NCI-H1092 treated with DMSO at 0.1 percent for 48 hours (cell line): ENCODE results near the gene CAMTA1.
"Not testable (repeated sequence)": the region's sequence is repeated elsewhere in the genome, so short reads cannot be mapped to it uniquely, and the experiment has no call there.

ENCODE experiments used
- DNase-seq: peaks from one replicate; lab custom pipeline; 2025; lab: John Stamatoyannopoulos, UW

CAMTA1 gene

DNA sequence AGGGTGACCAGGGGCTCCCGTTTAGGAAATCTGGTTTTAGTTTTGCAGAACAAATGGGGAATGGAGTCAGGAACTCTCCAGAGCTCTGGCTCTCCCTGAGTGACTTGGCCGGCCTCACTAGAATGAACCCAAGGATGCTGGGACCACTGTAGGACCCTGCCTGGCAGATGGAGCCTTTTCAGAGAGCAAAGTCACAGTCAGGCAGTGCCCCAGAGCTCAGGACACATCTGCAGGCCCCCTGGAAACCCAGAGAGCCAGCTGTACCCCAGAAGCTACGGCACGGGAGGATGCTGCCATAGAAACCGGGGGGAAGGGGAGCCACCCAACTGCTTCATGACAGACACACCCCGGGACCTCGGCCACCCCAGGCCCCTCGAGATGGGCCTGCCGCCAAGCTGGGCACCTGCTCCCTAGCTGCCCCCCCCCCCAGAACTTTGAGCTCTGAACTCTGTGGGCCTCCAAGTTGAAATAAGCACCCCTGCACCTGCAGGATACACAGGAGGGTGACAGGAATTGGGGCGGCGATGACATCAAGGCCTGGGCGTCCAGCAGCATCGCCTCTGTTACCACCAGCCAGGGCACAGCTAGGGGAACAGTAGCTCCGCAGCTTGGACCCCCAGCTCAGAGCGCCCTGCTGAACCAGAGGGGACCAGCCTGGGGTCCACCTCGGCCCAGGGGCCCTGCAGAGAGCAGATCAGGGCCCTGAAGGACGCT is 894.1 kb downstream of the CAMTA1 start:
- no peak for DNase-seq

DNA sequence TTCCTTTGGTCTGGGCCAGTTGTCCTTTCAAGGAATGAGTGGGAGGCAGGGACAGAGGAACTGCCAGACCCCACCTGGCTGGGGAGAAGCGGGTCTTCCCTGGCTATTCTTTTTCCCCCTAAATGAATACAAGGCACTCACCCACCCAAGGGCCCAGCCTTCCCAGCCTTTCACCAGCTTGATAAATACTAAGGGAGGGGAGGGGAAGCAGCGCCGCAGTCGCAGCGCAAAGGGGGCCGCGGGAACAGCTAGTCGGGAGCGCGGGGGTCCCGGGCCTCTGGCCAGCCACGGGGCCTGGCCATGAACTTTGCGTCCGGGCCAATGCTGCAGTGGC is 894.6 kb downstream of the CAMTA1 start:
- DNase-seq = no peak

DNA sequence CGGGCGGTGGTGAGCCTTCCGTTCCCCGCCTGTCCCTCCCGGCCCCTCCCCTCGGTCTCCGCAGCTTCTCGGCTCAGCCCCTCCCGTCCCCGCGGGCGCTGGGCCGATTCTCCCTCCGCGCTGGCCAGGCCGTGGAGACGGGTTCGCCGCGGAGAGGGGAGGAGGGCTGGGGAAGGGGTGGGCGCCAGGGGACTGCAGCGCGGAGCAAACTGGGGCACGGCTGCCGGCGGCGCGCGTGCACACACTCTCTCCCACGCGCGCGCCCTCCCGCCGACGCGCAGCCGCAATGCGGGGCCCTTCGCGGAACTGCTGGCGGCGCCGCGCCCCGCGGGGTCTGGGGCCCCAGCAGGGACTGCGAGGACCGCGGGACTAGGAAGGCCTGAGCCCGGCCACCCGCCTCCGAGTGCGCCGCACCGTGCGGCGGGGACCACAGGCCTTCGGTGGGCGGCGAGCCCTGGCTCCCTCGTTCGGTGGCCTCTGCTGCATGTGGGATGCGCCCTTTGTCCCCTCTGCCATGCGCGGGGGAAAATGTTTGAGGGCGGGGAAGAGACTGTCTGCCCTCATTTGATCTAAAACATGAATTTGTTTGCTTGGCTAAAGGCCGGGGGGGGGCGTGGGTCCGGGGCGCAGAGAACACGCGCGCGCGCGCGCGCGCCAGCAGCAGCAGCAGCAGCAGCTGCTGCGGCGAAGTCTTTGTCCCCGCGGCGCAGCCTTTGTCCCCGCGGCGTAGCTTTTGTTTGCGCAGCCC is 895.1 kb downstream of the CAMTA1 start:
- peak; percentile 79 for DNase-seq

DNA sequence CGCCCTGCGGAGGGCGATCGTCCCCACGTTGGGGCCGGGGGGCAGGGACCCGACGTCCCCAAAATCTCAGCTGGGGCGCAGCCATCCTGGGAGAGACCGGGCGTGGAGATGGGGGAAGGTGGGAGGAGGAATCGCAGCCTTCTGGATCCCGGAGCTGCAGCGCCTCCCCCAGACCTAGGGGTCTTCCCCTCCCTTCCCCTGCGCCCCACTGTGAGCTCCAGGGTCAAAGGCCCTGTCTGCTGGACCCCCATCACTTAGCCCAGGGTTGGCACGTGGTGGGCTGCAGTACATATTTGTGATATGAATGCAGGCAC is 895.7 kb downstream of the CAMTA1 start:
- DNase-seq = no peak

DNA sequence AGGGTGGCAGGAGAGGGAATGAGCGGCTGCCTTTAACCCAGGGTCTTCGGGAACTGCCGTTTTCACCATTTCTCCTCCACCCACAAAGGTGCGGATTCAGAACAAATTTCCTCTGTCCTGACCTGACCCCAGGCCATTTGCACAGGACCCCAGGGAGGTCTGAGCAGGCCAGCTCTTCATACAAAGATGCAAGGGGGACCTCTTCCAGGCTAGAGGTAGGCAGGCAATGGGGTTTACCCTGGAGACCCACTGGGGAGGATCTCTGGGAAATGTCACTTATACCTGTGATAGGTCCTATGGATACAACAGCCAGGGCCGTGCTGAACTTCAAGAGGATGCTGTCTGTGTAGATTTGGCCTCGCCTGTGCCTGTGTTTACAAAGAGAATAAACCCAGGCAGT is 896.1 kb downstream of the CAMTA1 start:
- DNase-seq = no peak

DNA sequence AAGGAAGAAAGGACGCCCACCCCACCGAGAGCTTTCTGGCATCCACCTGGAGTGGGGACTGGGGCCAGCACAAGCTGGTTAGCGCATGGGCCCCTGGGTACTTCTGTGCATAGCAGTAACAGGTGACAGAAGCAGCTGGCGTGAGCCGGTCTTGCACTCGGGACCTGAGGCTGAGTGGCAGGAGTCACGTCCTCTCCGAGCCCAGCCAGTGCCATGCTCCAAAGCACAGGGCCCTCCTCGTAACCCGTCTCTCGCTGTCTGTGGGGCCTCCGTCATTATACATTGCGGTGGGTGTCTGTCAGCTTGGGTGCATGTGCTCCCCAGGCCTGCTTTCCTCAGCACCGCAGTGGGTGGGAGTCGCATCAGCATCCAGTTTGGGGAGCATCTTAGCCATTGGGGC is 898.3 kb downstream of the CAMTA1 start:
- DNase-seq = no peak

DNA sequence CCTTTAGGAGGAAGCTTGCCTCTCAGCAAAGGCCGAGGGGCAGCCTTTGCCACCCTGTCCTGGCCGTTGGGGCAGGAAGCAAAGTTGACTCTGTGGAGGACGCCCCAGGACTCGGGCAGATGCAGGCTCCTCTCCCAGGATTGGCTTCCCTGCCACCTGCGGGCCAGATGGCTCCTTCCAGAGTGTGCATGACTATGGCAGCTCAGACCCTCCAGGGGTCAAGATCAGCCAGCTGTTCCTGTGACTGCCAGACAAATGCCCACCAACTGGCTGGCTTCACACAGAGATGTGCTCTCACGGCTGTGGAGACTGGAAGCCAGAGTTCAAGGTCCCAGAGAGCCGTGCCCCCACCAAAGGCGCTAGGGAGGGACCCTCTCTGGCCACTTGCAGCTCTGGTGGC is 898.9 kb downstream of the CAMTA1 start:
- DNase-seq = no peak

DNA sequence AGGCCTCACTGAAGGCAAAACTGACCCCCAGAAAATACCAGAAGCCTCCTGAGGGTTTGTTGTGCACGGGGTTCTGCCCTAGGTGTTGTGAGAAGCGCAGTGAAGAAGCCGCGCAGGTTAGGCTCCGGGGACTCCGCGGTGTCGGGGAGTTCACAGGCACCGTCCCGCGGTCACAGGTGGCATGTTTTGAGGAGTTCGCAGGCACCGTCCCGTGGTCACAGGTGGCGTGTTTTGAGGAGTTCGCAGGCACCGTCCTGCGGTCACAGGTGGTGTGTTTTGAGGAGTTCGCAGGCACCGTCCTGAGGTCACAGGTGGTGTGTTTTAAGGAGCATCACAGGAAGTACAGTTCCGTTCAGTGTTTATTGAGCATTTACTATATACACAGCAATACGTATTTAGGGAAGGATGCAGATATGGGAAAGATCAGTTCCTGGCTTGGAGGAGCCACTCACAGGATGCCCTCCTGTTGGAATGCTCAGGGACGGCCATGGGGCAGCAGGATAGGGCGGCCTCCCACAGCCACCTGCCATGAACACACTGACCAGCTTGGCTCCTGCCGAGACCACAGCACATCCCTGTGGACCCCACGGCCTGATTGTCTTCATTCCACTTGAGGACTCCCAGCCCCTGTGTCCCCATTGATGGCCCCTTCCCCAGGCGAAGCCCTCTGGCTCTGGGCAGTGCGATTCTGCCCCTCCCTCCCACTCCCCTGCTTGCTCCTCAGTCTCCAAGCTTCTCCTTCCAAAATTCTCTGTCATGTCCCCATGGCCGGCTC is 899.8 kb downstream of the CAMTA1 start:
- no peak for DNase-seq

DNA sequence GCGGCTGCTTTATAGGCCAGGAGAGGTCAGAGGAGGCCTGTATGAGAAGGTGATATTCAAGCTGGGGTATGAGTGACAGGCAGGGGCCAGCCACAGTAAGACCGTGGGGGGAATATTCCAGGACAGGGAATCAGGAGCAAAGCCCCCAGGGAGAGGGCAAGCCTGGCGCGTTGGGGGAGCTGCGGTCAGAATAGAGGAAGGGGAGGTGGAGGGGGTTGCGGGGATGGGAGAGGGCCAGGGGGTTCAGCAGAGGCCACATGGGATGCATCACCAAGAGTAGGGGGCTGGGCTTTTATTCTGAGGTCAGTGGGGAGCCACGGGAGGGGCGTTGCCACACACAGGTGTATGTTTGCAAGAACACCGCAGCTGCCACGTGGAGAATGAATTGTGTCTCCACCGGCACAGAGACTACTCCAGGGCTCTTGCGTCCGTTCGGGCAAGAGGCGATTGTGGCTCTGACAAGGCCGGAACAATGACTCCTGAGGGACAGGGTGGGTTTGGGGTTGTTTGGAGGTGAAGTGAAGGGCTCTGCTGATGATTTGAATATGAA is 901.1 kb downstream of the CAMTA1 start:
- no peak for DNase-seq

DNA sequence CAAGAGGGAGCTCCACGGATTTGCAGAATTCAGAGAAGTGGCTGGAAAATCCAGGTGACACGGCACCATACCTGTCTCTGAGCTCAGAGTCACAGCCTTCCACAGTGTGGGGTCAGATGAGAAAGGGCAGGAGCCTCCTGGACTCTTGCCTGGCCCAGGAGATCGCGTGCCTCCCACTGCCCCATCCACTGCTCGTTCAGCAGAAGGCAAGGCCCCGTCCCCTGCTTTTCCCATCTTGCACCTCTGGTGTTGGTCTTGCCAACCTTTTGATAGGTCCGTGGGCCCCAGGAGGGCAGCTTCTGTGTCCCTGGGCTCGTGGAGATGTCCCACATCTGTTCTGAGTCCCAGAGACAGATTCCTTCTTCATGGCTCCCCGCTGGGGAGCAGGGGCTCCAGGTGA is 902.2 kb downstream of the CAMTA1 start:
- no peak for DNase-seq

DNA sequence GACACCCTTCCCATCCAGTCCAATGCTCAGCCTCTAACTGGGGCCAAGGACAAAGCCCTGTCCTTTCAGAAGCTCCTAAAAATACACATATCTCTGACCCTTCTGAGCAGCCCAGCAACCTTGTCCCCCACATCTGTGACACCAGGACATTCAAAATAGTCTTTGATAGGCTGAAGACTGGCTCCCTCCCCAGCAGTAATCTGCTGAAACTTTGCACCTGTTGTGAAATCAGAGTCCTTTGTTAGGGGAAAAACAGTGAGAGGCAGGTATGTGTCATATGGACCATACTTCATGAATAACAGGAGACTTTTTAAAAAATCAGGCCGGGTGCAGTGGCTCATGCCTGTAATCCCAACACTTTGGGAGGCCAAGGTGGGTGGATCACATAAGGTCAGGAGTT is 903.4 kb downstream of the CAMTA1 start:
- DNase-seq = no peak

DNA sequence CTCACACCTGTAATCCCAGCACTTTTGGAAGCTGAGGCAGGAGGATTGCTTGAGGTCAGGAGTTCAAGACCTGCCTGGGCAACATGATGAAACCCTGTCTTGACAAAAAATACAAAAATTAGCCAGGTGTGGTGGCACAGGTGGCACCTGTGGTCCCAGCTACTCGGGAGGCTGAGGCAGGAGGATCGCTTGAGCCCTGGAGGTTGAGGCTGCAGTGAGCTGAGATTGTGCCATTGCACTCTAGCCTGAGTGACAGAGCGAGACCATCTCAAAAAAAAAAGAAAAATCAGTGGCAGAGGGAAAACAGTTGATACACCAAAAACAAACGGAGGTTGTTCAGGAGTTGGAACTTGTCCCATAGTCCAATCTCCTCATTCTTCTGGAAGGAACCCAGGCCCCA is 904.1 kb downstream of the CAMTA1 start:
- not testable (repeated sequence) for DNase-seq

DNA sequence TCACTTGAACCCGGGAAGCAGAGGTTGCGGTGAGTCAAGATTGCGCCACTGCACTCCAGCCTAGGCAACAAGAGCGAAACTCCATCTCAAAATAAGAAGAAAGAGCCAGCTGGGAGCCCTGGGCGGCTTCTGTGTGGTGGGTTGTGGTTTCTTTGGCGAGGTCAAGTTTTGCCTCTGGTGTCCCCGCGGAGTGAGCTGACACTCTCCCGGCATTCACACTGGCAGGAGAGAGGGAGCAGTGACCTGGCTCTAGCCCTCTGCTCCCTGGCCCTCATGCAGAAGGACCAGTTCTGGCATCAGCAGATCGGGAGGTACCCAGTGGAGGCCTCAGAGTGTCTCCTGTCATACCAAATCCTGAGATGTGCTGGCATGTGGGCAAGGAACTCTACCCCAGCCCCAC is 904.8 kb downstream of the CAMTA1 start:
- DNase-seq = no peak

DNA sequence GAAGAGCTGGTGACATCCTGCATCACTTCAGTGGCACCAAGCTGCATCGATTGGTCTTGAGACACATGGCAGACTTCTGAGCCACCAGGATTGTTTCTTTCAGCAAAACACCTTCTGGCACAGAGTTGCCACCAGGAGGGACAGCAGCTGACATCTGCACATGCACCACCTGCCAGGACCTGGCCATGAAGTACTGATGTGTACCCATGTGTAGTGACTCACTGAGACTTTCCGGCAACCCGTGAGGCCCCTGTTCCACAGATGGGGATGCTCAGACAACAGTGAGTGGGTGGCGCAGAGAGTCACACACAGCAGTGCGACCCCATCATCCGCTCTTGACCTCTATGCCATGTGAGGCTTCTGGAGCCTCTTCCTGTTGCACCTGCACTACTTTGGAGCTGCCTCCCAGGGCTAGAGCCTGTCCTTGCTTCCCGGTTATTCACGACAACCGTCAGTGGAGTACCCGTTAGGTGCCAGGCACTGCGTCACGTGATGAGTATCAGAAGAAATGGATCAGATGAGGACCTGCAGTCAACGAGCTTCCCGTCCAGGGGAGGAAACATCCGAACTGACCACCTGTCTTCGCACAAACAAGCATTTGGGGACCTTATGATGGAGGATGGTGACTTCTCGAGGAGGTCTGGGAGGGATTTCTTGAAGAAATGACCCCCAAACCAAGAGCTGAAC is 905.4 kb downstream of the CAMTA1 start:
- DNase-seq = no peak

DNA sequence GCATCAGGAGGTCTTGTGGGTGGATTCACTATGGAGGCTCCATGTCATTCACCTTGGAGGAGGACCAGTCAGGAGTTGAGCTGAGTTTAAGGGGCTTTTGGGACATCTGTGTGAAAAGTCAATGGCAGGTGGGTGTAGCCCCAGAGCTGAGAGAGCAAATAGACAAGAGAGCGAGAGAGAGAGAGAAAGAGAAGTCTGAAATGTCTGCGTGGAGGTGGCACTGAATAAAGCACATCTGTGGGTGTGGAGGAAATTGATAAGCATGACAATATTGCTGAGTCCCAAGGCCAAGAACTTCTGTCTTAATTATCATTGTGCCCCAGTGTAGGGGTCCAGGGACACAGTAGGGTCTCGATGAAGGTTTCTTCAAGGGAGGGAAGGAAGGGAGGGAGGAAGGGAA is 906.3 kb downstream of the CAMTA1 start:
- no peak for DNase-seq

DNA sequence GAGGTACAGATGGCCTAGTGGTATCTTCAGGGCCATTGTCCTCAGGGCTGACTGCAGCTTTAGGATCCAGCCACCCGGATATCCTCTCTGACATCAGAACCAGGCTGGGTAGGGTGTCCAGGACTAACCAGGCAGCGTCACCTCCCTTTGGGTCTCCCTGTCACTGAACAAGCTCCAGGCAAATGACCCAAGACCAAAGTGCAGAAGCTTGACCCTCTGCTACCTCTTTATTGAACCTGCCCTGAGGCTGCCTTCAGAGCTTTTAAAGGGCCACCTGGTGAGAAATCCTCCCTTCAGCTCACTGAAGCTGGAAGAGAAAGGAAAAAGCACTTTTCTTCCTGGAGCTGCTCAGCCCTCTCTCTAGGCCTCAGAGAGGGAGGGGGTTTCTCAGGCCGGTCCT is 906.8 kb downstream of the CAMTA1 start:
- DNase-seq = no peak

DNA sequence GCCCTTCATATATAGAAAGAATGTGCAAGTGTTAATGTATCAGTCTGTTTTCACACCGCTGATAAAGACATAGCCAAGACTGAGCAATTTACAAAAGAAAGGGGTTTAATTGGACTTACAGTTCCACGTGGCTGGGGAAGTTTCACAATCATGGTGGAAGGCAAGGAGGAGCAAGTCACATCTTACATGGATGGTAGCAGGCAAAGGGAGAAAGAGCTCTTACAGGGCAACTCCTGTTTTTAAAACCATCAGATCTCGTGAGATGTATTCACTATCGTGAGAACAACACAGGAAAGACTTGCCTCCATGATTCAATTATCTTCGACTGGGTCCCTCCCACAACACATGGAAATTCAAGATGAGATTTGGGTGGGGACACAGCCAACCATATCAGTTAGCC is 907.8 kb downstream of the CAMTA1 start:
- not testable (repeated sequence) for DNase-seq

DNA sequence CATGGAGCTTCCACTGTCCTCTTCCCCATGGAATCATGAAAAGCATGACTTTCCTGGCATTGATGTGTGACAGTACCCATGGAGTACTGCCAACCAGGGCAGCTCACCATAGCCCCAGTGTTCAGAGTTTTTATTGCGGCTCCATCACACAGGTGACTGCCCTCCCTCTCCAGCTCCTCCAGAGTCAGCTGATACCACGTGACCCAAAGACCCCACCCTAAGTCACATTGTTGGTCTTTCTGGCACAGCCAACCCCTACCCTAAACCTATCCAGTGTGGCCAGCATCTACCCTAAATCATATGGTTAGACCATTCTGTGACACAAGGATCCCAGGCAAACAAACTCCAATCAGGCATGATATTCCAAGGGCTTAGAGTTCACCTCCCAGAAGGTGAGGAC is 908.4 kb downstream of the CAMTA1 start:
- no peak for DNase-seq

DNA sequence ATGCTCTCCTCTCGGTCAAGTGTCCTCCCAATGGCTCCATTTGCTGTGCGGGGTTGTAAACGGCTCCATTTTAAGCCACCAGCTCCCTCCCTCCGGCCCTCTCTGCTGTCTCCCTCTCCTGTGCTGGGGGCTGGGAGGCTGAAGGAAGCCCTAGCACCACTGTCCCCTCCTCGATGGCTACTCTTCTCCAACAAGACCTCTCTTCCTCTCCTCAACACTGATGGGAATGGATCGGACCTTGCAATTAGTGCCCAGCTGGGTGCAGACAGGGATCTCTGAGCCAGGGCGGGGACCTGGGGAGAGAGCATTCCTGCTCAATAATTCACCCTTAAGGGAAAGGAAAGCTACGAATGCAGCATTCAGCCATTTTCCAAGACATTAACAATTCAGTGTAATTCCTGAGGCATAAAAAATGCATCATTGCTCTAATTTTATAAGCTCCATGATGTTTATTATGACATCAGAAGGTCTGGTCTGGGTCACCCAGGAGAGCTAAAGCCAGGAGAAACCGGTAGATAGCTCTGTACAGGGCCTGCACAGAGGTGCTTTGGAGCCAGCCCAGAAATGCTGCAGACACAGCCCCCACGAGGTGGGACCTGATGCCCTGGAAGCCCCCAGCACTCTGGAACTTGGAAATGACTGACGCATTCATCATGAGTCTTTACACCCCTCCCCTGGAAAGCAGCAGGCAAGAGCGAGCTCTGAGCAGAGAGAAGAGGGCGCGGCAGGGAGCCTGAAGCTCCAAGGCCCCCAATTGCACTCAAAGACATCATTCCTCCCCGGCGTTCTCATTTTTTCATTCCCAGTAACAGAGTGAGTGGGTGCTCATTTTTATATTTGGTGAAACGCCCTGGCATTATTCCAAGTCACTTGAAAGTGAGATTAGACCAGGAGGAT is 909.6 kb downstream of the CAMTA1 start:
- DNase-seq = no peak

DNA sequence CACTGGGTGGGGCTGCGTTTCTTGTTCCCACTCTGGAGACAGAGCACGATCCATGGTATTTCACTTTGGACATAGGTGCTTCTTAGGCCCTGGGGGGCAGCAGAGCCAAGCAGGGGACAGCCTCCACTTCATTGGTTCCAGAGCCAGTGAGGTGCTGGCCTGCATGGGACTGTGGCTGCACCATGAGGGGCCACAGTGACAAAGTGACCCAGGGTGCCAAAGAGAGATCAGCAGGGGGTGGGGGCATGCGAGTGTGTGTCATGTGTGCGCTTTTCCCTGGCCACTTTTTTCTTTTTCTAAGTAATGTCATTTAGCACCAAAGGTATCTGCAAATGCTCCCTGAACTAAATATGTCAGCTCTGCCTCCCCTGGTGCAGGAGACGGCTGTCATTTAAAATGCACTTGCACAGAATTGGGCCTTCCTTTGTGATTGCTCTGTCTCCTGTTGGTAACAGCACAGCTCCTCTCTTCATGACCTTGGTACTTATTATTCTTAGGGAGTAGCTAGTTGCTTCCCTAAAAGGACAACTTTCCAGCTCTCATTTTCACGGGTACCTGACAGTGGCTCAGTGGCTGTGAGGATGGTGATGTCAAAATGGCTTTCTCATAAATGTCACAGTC is 910.4 kb downstream of the CAMTA1 start:
- no peak for DNase-seq

DNA sequence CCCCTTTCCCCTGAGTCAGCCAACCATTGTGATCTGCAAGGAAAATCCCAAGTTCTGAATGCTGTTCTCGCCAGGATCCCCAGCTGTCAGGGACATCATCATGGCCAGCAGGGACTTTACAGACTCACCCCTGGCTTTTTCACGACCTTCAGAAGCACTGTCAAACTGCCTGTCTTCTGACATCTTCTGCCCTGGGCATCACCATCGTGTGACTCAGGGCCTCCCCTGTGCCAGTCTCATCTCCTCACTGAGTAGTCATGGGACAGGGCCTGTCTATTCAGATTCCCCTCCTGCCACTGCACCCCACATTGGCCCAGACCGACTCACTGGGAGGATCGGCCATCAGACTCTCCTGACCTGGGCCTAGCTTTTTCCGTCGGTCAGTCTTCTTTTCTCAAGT is 913.4 kb downstream of the CAMTA1 start:
- DNase-seq = no peak
